Gastroesophageal sphincter (tissue), 4 donors: ENCODE data around the gene GRID1. TPM values are rescaled to one million over a fixed set of nuclear protein-coding genes. Genes with fewer than 3 reads are reported as not detected.

Source experiments
- ATAC-seq: fragments of 150-250 bp; one replicate; pipeline ENCODE4 v1.9.1; 2016; ENCODE audit warnings: mild to moderate bottlenecking, moderate library complexity
- H3K27ac ChIP-seq, 4 donors: fragments of 200-600 bp; sonication (generic) in 3 of 4; 1 replicate in 3 of 4; 2 replicates in 1 of 4; pipeline ENCODE4 v1.5.1; 2016 to 2019
- H3K27me3 ChIP-seq: fragments of 200-600 bp; sonication (generic); one replicate; pipeline ENCODE4 v1.5.1; 2019
- H3K36me3 ChIP-seq, 2 donors: fragments of 200-600 bp; sonication (generic); one replicate each; pipeline ENCODE4 v1.5.1; 2019; ENCODE audit warnings: control low read depth in 1 of 2
- H3K4me1 ChIP-seq, 3 donors: fragments of 200-600 bp; sonication (generic); 1 replicate in 2 of 3; 2 replicates in 1 of 3; pipeline ENCODE4 v1.5.1; 2016 to 2019; ENCODE audit warnings: control low read depth in 2 of 3
- H3K4me3 ChIP-seq, 2 donors: fragments of 200-600 bp; sonication (generic); one replicate each; pipeline ENCODE4 v1.5.1; 2019; ENCODE audit warnings: mild to moderate bottlenecking in 1 of 2, moderate library complexity in 1 of 2
- H3K9me3 ChIP-seq, 3 donors: fragments of 200-600 bp; sonication (generic); one replicate each; pipeline ENCODE4 v1.5.1; 2017 to 2019; ENCODE audit warnings: control low read depth in 2 of 3
- CTCF ChIP-seq, 4 experiments: fragments of 200-600 bp in 2 of 4; fragments of 450-650 bp in 2 of 4; sonication (generic) in 1 of 4; IDR thresholded peaks; one replicate each; pipeline ENCODE4 v1.5.1; 2017 to 2019; ENCODE audit warnings: antibody characterized with exemption in 4 of 4, mild to moderate bottlenecking in 2 of 4, moderate library complexity in 2 of 4
- EP300 ChIP-seq: sonication (generic); formaldehyde crosslinking; IDR thresholded peaks from one replicate; pipeline ENCODE4 v1.6.1; 2017; ENCODE audit warnings: antibody characterized with exemption, mild to moderate bottlenecking
- POLR2A ChIP-seq, 2 donors: fragments of 450-650 bp; IDR thresholded peaks; one replicate each; pipeline ENCODE4 v1.6.1; 2017; ENCODE audit warnings: antibody characterized with exemption in 2 of 2, mild to moderate bottlenecking in 2 of 2, moderate library complexity in 1 of 2
- POLR2AphosphoS5 ChIP-seq: sonication (generic); formaldehyde crosslinking; IDR thresholded peaks from one replicate; pipeline ENCODE4 v1.6.1; 2017; ENCODE audit warnings: antibody characterized with exemption
- WGBS, 2 donors: methylation state at CpG; one replicate each; pipeline ENCODE4 v1.1.5; 2018; ENCODE audit warnings: low coverage in 1 of 2; 5-methylcytosine and 5-hydroxymethylcytosine counted together
- total RNA-seq, 4 donors: library from RNA; depleted of rRNA; stranded (reverse); fragments of >200 nt; gene quantifications; one replicate each; pipeline ENCODE4 v1.1.0, GENCODE V29; 2016

GRID1 gene
- total RNA-seq, 4 donors from 2014 or later = 1.2 to 2.7 (median 1.7) TPM

GRCh38 chr10:86362586-86363183 lies 3.9 kb downstream of the GRID1 start:
- WGBS, 2 donors = 100% methylated on average over 1 of the region's 15 CpGs; no CpG with 5 or more reads in 1 of the 2 donors
- TF ChIP-seq POLR2AphosphoS5 (no peak), CTCF (IDR thresholded peaks at IDR 0.05) (no peak), EP300 (no peak), POLR2A (IDR thresholded peaks at IDR 0.05) (no peak)
- Histone ChIP-seq H3K9me3 (no peaks in the 10 kb centered on the region), H3K4me1 (peaks cover 0 to 46% (median 22%) of the 10 kb centered on the region in 3 donors), H3K4me3 (peak overlapping the region in 1 of 2 donors; percentile 28), H3K36me3 (no peaks in the 10 kb centered on the region), H3K27me3 (peaks cover 52% of the 10 kb centered on the region), H3K27ac (no peak overlapping the region)
- no peak for ATAC-seq

DNA sequence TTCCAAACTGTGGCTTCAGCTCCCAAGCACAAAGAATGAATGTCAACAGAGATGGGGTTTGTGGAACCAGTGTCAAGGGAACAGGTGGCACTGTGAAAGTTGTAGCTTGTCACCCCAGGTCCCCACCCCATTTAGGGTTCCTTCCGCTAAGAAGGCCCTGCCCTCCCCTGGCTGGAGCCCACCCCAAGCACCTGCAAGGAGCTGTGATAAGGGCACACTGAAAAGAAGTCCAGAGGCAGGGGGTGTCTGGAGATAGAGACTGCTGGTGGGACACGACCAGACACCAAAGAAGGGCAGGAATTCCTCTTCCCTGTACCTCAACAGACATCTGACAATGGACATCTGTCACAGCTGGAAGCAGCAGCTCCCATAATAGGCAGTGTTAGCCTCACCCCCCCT lies 4.5 kb downstream of the GRID1 start:
- 71% methylated on average over 1 of the region's 2 CpGs; no CpG with 5 or more reads in 1 of the 2 donors for WGBS, 2 donors
- Histone ChIP-seq H3K9me3 (no peaks in the 10 kb centered on the region), H3K27ac (no peak overlapping the region), H3K36me3 (no peaks in the 10 kb centered on the region), H3K4me3 (no peak overlapping the region), H3K27me3 (peaks cover 47% of the 10 kb centered on the region), H3K4me1 (peaks cover 0 to 41% (median 18%) of the 10 kb centered on the region in 3 donors)
- ATAC-seq = no peak
- TF ChIP-seq EP300 (no peak), CTCF (IDR thresholded peaks at IDR 0.05) (no peak), POLR2A (IDR thresholded peaks at IDR 0.05) (no peak)

DNA sequence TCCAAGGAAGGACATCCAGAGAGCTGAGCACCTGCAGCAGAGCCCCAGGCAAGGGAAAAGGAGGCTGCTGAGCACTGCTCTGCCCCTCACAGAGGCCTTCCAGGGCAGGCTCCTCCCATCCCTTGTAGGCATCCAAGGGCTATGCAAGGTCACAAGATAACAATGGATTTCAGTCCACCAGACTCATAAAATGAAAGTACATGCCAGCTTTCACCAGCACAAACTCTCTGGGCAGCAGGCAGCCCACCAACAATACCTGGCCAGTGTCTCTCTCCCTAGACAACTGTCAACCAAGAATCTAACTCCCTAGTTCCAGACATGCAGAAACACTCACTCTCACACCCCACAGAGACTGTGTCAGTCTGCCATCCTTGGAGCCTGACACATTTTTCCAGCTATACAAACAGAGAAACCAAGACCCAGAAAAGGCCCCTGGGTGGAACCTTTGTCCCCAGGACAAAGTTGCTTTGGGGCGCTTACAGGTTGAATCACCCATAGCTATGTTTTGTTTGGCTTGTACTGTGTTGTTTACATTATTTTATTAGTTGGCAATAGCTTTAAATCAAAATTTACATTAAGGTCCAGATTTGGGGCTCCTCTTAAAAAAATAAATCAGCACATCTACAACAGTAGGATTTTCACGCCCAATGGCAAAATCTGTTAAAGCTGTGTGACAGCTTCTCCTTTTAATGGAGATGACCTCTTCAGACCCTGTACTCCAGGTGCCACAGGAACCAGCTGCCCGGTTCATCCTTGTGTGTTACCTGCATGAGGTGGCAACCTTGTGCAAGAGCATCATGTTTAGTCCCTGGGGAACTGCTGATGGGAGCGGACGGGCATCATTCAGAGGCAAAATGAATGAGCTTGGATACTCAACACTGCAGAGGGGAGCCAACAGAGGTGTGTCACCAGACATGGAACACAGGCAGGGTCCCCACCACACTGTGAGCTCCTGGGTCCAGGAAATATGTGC lies 5.2 kb downstream of the GRID1 start:
- Histone ChIP-seq H3K9me3 (no peaks in the 10 kb centered on the region), H3K4me3 (no peak overlapping the region), H3K36me3 (no peaks in the 10 kb centered on the region), H3K27me3 (peaks cover 41% of the 10 kb centered on the region), H3K4me1 (peaks cover 0 to 35% (median 14%) of the 10 kb centered on the region in 3 donors), H3K27ac (no peak overlapping the region)
- TF ChIP-seq EP300 (no peak), CTCF (IDR thresholded peaks at IDR 0.05) (no peak), POLR2A (IDR thresholded peaks at IDR 0.05) (no peak), POLR2AphosphoS5 (no peak)
- ATAC-seq = no peak
- 97 to 100% methylated on average over 3 of the region's 5 CpGs for WGBS, 2 donors

DNA sequence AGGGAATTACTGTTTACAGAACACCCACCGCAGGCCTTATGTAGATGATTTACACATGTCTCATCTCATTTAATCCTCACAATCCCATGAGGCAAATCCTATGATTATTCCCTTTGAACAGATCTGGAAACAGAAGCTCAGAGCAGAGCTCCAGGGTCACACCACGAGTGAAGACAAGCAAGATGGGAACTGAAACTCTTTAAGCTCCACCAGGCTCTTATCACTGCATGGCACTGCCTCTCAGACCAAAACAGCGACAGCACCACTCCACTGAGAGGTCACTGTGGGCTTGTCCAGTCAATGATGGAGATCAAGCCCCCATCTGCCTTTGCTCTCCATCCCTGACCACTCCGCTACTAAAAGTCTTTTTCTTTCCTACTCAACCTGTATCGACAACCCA lies 5.9 kb downstream of the GRID1 start:
- no peak overlapping the region for H3K4me3 ChIP-seq

More for the DNA sequence above, 5.9 kb downstream of the GRID1 start:
- H3K27ac ChIP-seq = no peak overlapping the region
- no peak for ATAC-seq
- H3K27me3 ChIP-seq = peaks cover 33% of the 10 kb centered on the region
- no peak for TF ChIP-seq POLR2AphosphoS5
- TF ChIP-seq EP300 = no peak
- no peak for TF ChIP-seq CTCF (IDR thresholded peaks at IDR 0.05)
- TF ChIP-seq POLR2A (IDR thresholded peaks at IDR 0.05) = no peak
- H3K36me3 ChIP-seq = no peaks in the 10 kb centered on the region
- H3K4me1 ChIP-seq = peaks cover 0 to 28% (median 12%) of the 10 kb centered on the region in 3 donors
- no peaks in the 10 kb centered on the region for H3K9me3 ChIP-seq
- 69 to 100% methylated on average over 1 to 5 of the region's 5 CpGs for WGBS, 2 donors
